Thyroid gland (tissue), 4 donors: ENCODE measurements around the gene PCBP3. TPM values are rescaled to one million over a fixed set of nuclear protein-coding genes. Genes with fewer than 3 reads are reported as not detected.

Experiments
- DNase-seq, 2 donors: peaks; one replicate each; pipeline ENCODE4 v3.0.0-alpha.2; 2019
- H3K27ac ChIP-seq, 3 donors: fragments of 200-600 bp; sonication (generic); 1 replicate in 2 of 3; 2 replicates in 1 of 3; pipeline ENCODE4 v1.5.1; 2016 to 2019; ENCODE audit warnings: mild to moderate bottlenecking in 1 of 3, moderate library complexity in 1 of 3
- H3K27me3 ChIP-seq: fragments of 200-600 bp; sonication (generic); one replicate; pipeline ENCODE4 v1.5.1; 2019
- H3K36me3 ChIP-seq, 2 donors: fragments of 200-600 bp; sonication (generic); one replicate each; pipeline ENCODE4 v1.5.1; 2016 to 2019
- H3K4me1 ChIP-seq, 2 donors: fragments of 200-600 bp; sonication (generic); one replicate each; pipeline ENCODE4 v1.5.1; 2017 to 2019
- H3K4me3 ChIP-seq, 3 donors: fragments of 200-600 bp; sonication (generic); replicated peaks in 1 of 3; 1 replicate in 2 of 3; 2 replicates in 1 of 3; pipeline ENCODE4 v1.5.1; 2016; ENCODE audit warnings: mild to moderate bottlenecking in 1 of 3
- H3K9me3 ChIP-seq: fragments of 200-600 bp; sonication (generic); one replicate; pipeline ENCODE4 v1.5.1; 2017
- POLR2A ChIP-seq, 2 donors: fragments of 450-650 bp; IDR thresholded peaks; one replicate each; pipeline ENCODE4 v1.6.1; 2017; ENCODE audit warnings: antibody characterized with exemption in 2 of 2, mild to moderate bottlenecking in 2 of 2, moderate library complexity in 1 of 2
- WGBS, 2 donors: methylation state at CpG; one replicate each; pipeline ENCODE4 v1.1.5; 2017; 5-methylcytosine and 5-hydroxymethylcytosine counted together
- intact Hi-C: fragments of 100-400 bp; cut with DNase I; formaldehyde crosslinking; loops from one replicate; pipeline ENCODE4 v1.15.1; 2023
- total RNA-seq, 4 donors: library from RNA; depleted of rRNA; stranded (reverse); fragments of >200 nt; gene quantifications; one replicate each; pipeline ENCODE4 v1.2.3, GENCODE V29; 2016
- TF ChIP-seq, protein P1 (sequence below), 6 experiments: fragments of 200-600 bp in 3 of 6; fragments of 450-650 bp in 3 of 6; sonication (generic) in 3 of 6; IDR thresholded peaks; one replicate each; pipeline ENCODE4 v1.5.1; 2016 to 2019; ENCODE audit warnings: antibody characterized with exemption in 6 of 6, mild to moderate bottlenecking in 2 of 6, inconsistent platforms in 1 of 6, moderate library complexity in 1 of 6

The PCBP3 gene
- total RNA-seq, 4 donors from 2014 or later, result 0.33 to 0.98 (median 0.54) TPM; not detected in 1

DNA sequence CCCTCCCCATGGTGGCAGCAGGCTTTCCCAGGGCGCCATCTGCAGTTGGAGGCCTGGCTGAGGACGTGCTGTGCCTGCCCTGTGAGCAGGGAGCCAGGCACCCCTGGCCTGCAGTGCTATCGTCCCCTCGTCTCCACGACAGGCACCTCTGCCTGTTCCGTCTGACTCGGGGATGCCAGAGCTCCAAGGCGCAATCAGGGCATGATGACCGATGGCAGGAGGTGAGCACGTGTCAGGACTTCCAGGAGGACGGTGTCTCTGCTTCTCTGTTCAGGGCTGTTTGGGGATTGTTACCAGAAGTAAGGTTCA lies 125.2 kb downstream of the PCBP3 start:
- TF ChIP-seq POLR2A (IDR thresholded peaks at IDR 0.05), result no peak
- TF ChIP-seq, protein P1, sequence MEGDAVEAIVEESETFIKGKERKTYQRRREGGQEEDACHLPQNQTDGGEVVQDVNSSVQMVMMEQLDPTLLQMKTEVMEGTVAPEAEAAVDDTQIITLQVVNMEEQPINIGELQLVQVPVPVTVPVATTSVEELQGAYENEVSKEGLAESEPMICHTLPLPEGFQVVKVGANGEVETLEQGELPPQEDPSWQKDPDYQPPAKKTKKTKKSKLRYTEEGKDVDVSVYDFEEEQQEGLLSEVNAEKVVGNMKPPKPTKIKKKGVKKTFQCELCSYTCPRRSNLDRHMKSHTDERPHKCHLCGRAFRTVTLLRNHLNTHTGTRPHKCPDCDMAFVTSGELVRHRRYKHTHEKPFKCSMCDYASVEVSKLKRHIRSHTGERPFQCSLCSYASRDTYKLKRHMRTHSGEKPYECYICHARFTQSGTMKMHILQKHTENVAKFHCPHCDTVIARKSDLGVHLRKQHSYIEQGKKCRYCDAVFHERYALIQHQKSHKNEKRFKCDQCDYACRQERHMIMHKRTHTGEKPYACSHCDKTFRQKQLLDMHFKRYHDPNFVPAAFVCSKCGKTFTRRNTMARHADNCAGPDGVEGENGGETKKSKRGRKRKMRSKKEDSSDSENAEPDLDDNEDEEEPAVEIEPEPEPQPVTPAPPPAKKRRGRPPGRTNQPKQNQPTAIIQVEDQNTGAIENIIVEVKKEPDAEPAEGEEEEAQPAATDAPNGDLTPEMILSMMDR (IDR thresholded peaks at IDR 0.05), result no peak
- Histone ChIP-seq H3K27ac (no peak overlapping the region), H3K27me3 (no peaks in the 10 kb centered on the region), H3K36me3 (no peaks in the 10 kb centered on the region), H3K4me1 (no peaks in the 10 kb centered on the region), H3K4me3 (no peak overlapping the region), H3K9me3 (no peaks in the 10 kb centered on the region)
- no peak for DNase-seq
- 77 to 84% methylated on average over 7 to 10 of the region's 11 CpGs for WGBS, 2 donors
- intact Hi-C loops, result no loop called here

DNA sequence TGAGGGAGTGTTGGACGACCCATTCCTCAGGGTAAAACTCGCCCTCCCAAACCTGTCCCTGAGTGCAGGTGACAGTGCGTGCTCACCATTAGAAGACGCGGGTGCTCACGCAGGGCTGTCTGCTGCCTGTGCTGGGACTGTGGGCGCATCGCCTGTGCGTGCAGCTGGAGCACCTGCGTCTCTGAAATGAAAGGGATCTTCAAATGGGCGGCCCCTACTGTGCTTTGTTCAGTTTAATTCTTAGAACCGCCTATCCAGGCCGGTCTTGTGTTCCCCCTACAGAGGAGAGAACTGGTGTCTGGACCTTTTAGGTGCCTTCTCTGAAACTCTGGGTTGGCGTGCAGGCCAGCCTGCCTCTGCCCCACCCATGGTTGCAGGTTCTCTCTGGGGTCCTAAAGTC lies 125.8 kb downstream of the PCBP3 start:
- Histone ChIP-seq H3K4me1 (no peaks in the 10 kb centered on the region), H3K36me3 (no peaks in the 10 kb centered on the region), H3K9me3 (no peaks in the 10 kb centered on the region), H3K27ac (no peak overlapping the region), H3K4me3 (no peak overlapping the region), H3K27me3 (no peaks in the 10 kb centered on the region)
- no peak for DNase-seq
- TF ChIP-seq POLR2A (IDR thresholded peaks at IDR 0.05), result no peak
- TF ChIP-seq, protein P1 (IDR thresholded peaks at IDR 0.05), result no peak
- intact Hi-C loops, result no loop called here
- 88 to 91% methylated on average over 14 of the region's 14 CpGs for WGBS, 2 donors

DNA sequence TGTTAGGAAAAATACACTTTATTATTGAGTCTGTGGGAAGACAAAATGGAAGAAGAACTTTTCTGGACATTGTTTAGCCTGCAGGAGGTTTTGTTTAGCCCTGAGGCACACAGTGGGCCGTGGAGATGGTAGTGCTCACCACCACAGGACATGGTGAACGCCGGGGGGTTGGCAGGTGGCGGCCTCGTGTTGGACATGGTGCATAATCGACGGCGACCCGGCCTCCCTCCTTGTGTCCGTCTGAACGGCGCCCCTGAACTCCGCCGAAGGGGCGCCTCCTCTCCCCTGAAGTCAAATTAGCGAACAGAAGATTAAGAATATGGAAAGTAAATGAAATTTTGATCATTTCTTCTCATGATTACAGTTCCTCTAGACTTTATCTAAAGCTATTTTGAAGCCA lies 126.4 kb downstream of the PCBP3 start:
- Histone ChIP-seq H3K36me3 (no peaks in the 10 kb centered on the region), H3K27me3 (no peaks in the 10 kb centered on the region), H3K4me3 (no peak overlapping the region), H3K9me3 (no peaks in the 10 kb centered on the region), H3K4me1 (no peaks in the 10 kb centered on the region), H3K27ac (no peak overlapping the region)
- no peak for TF ChIP-seq POLR2A (IDR thresholded peaks at IDR 0.05)
- TF ChIP-seq, protein P1 (IDR thresholded peaks at IDR 0.05), result no peak
- intact Hi-C loops, result no loop called here
- no peak for DNase-seq
- 90 to 93% methylated on average over 16 of the region's 16 CpGs for WGBS, 2 donors

DNA sequence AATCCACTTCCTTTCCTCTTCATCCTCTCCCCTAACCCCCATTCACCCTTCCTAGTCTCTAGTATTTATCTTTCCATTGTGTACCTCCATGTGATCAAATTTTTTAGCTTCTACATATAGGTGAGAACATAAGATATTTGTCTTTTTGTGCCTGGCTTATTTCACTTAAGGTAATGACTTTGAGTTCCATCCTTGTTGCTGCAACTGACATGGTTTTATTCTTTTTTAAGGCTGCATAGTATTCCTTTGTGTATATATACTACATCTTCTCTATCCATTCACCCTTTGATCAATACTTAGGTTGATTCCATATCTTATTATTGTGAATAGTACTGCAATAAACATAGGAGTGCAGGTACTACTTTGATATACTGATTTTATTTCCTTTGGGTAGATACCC lies 128.7 kb downstream of the PCBP3 start:
- H3K27ac ChIP-seq, result no peak overlapping the region
- H3K9me3 ChIP-seq, result no peaks in the 10 kb centered on the region
- no peaks in the 10 kb centered on the region for H3K4me1 ChIP-seq
- no peak for DNase-seq
- no peaks in the 10 kb centered on the region for H3K36me3 ChIP-seq
- H3K4me3 ChIP-seq, result no peak overlapping the region
- TF ChIP-seq, protein P1 (IDR thresholded peaks at IDR 0.05), result no peak
- TF ChIP-seq POLR2A (IDR thresholded peaks at IDR 0.05), result no peak
- H3K27me3 ChIP-seq, result no peaks in the 10 kb centered on the region
- intact Hi-C loops, result no loop called here

DNA sequence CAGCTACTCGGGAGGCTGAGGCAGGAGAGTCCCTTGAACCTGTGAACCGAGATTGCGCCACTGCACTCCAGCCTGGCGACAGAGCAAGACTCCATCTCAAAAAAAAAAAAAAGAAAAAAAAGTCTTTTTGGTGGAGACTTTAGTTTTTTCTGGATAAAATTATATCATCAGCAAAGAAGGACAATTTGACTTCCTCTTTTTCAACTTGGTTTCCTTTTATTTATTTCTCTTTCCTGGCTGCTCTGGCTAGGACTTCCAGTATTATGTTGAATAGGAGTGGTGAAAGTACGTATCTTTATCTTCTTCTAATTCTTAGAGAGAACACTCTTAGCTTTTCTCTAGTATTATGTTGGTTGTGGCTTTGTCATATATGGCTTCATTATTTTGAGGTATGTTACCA lies 130.8 kb downstream of the PCBP3 start:
- no peaks in the 10 kb centered on the region for H3K4me1 ChIP-seq
- no peaks in the 10 kb centered on the region for H3K9me3 ChIP-seq
- H3K27ac ChIP-seq, result no peak overlapping the region
- TF ChIP-seq POLR2A (IDR thresholded peaks at IDR 0.05), result no peak
- TF ChIP-seq, protein P1 (IDR thresholded peaks at IDR 0.05), result no peak
- H3K36me3 ChIP-seq, result no peaks in the 10 kb centered on the region
- no peak for DNase-seq
- intact Hi-C loops, result no loop called here
- WGBS, 2 donors, result 85 to 89% methylated on average over 5 of the region's 5 CpGs
- no peak overlapping the region for H3K4me3 ChIP-seq
- H3K27me3 ChIP-seq, result no peaks in the 10 kb centered on the region
